HG03342 (cell line): Measurements from ENCODE around the gene LRRC45.
A peak's percentile ranks its signal among the peaks of the same experiment; 100 is the strongest.
"Not testable (repeated sequence)": the region's sequence is repeated elsewhere in the genome, so short reads cannot be mapped to it uniquely, and the experiment has no call there.

Source experiments
- ATAC-seq: cut with Tn5 transposase; IDR thresholded peaks from one replicate; pipeline ENCODE4 v1.9.1; 2021; ENCODE audit warnings: mild to moderate bottlenecking, moderate library complexity; ENCODE audit not compliant: unreplicated experiment

Gene LRRC45

GRCh38 chr17:82022981-82023446 is at the start of gene LRRC45:
Gene LRRC45 (plus strand): TSS chr17:82023305. CDS start chr17:82023644, 339 bp downstream.
- ATAC-seq: peak; percentile 77

- ATAC-seq: no peak
Measured at GRCh38 chr17:81973432-81973831, 49.7 kb upstream of the LRRC45 start.

- peak; percentile 11 for ATAC-seq
Measured at GRCh38 chr17:81976332-81977210, 46.5 kb upstream of the LRRC45 start.

- peak; percentile 73 for ATAC-seq
Measured at GRCh38 chr17:81977211-81977808, 45.8 kb upstream of the LRRC45 start, which contains the start of gene ASPSCR1. Gene ASPSCR1 (plus strand): TSS chr17:81977629. CDS start chr17:81977647, 18 bp downstream.

- ATAC-seq: no peak
Measured at GRCh38 chr17:81978524-81979298, 44.4 kb upstream of the LRRC45 start.

GRCh38 chr17:81980122-81980521 is 43.0 kb upstream of the LRRC45 start:
- ATAC-seq: no peak

GRCh38 chr17:81980707-81981343 is 42.3 kb upstream of the LRRC45 start:
- no peak for ATAC-seq

- not testable (repeated sequence) for ATAC-seq
Measured at GRCh38 chr17:81981511-81981910, 41.6 kb upstream of the LRRC45 start.

- no peak for ATAC-seq
Measured at GRCh38 chr17:81983011-81983638, 40.0 kb upstream of the LRRC45 start.

GRCh38 chr17:81983639-81984373 is 39.3 kb upstream of the LRRC45 start:
- no peak for ATAC-seq

GRCh38 chr17:81984773-81985410 is 38.2 kb upstream of the LRRC45 start:
- ATAC-seq: no peak

GRCh38 chr17:81986606-81987005 is 36.5 kb upstream of the LRRC45 start:
- ATAC-seq: no peak

GRCh38 chr17:81987161-81987770 is 35.8 kb upstream of the LRRC45 start:
- no peak for ATAC-seq

GRCh38 chr17:81990836-81991683 is 32.0 kb upstream of the LRRC45 start:
- ATAC-seq: no peak

- no peak for ATAC-seq
Measured at GRCh38 chr17:81991684-81992305, 31.3 kb upstream of the LRRC45 start.

- ATAC-seq: no peak
Measured at GRCh38 chr17:81992306-81993102, 30.6 kb upstream of the LRRC45 start.
